HepG2 (cell line): Measurements from ENCODE around the gene CACNG4. TPM values are rescaled to one million over a fixed set of nuclear protein-coding genes. Genes with fewer than 3 reads are reported as not detected.

ENCODE experiments used
- ATAC-seq: fragments of 200-7000 bp; cut with Tn5 transposase; 3 replicates; pipeline ENCODE4 v1.9.1; 2020; ENCODE audit warnings: mild to moderate bottlenecking, moderate library complexity
- BruUV-seq: library from RNA; stranded (reverse); fragments of 400-500 nt; replicated peaks from 2 replicates; lab custom pipeline; 2021; lab: Mats Ljungman, UMichigan
- CTCF ChIA-PET: fragments of 300-600 bp; formaldehyde crosslinking; extraction: SDS; loops from one replicate; lab custom pipeline; 2021; ENCODE audit warnings: low total read pairs, inconsistent platforms, low intra/inter-chr PET ratio; lab: Yijun Ruan, JAX
- POLR2A ChIA-PET: fragments of 350-600 bp; sonication (Branson Sonifier 250); formaldehyde crosslinking; loops from one replicate; lab custom pipeline; 2020; ENCODE audit warnings: antibody characterized with exemption, inconsistent platforms; lab: Yijun Ruan, JAX
- DNase-seq: peaks from one replicate; pipeline ENCODE4 v3.0.0-alpha.2; 2015; ENCODE audit warnings: low spot score
- FAIRE-seq: peaks from 3 replicates; lab custom pipeline; 2011; peaks lifted over from hg19 to GRCh38; lab: Jason Lieb, UNC
- H2AFZ ChIP-seq: one replicate; pipeline ENCODE4 v1.6.1; 2011; ENCODE audit warnings: low read length, inconsistent platforms
- H3K27ac ChIP-seq: fragments of 300-600 bp; 3 replicates; pipeline ENCODE4 v1.8.0; 2011; ENCODE audit warnings: mixed run types, mild to moderate bottlenecking, mixed read lengths, low read length, inconsistent platforms; ENCODE audit not compliant: insufficient read depth; ENCODE audit errors: extremely low read length
- H3K27me3 ChIP-seq, 2 experiments: fragments of 200-600 bp in 1 of 2; 2 replicates in 1 of 2; 3 replicates in 1 of 2; pipeline versions ENCODE4 v1.6.0 to v1.8.0; 2011; ENCODE audit warnings: low read length in 2 of 2, mild to moderate bottlenecking in 2 of 2, moderate library complexity in 2 of 2, inconsistent platforms in 1 of 2; ENCODE audit not compliant: insufficient read depth in 2 of 2, control insufficient read depth in 1 of 2
- H3K36me3 ChIP-seq, 2 experiments: fragments of 200-600 bp in 1 of 2; replicated peaks in 1 of 2; 2 replicates in 1 of 2; 3 replicates in 1 of 2; pipeline versions ENCODE4 v1.5.1 to v1.8.0; 2011; ENCODE audit warnings: low read length in 2 of 2, inconsistent platforms in 1 of 2; ENCODE audit not compliant: insufficient read depth in 2 of 2, control insufficient read depth in 1 of 2
- H3K4me1 ChIP-seq: 2 replicates; pipeline ENCODE4 v1.5.1; 2012; ENCODE audit warnings: low read length, inconsistent platforms; ENCODE audit not compliant: insufficient read depth
- H3K4me2 ChIP-seq: 2 replicates; pipeline ENCODE4 v1.6.0; 2011; ENCODE audit warnings: low read depth, low read length, inconsistent platforms
- H3K4me3 ChIP-seq, 3 experiments: fragments of 200-600 bp in 1 of 3; sonication (generic), shearing (Covaris generic) in 1 of 3; replicated peaks in 1 of 3; 2 replicates each; pipeline ENCODE4 v1.5.1; 2011 to 2016; ENCODE audit warnings: low read length in 3 of 3, inconsistent platforms in 2 of 3, low read depth in 2 of 3, mild to moderate bottlenecking in 2 of 3, control low read depth in 1 of 3, mixed read lengths in 1 of 3; ENCODE audit not compliant: insufficient read depth in 1 of 3
- H3K79me2 ChIP-seq: one replicate; pipeline ENCODE4 v1.6.1; 2011; ENCODE audit warnings: low read length, inconsistent platforms; ENCODE audit not compliant: insufficient read depth
- H3K9ac ChIP-seq: 2 replicates; pipeline ENCODE4 v1.6.0; 2011; ENCODE audit warnings: mild to moderate bottlenecking, low read depth, low read length, inconsistent platforms; ENCODE audit not compliant: insufficient read depth
- H3K9me3 ChIP-seq: 2 replicates; pipeline ENCODE4 v1.5.1; 2012; ENCODE audit warnings: mild to moderate bottlenecking, low read length
- H4K20me1 ChIP-seq: 2 replicates; pipeline ENCODE4 v1.6.0; 2011; ENCODE audit warnings: inconsistent platforms, mild to moderate bottlenecking, low read length, moderate library complexity; ENCODE audit not compliant: insufficient read depth
- IRF2 ChIP-seq: IDR thresholded peaks from 2 replicates; pipeline ENCODE4 v1.6.1; 2018; ENCODE audit warnings: missing genetic modification reagents, missing compliant biosample characterization
- ZNF768 ChIP-seq: sonication (generic); formaldehyde crosslinking; IDR thresholded peaks from 2 replicates; pipeline ENCODE4 v1.4.0; 2020; ENCODE audit warnings: missing genetic modification reagents
- WGBS: methylation state at CpG from one replicate; pipeline ENCODE4 v1.1.6; 2017; ENCODE audit warnings: low lambda C conversion rate; 5-methylcytosine and 5-hydroxymethylcytosine counted together
- in situ Hi-C: cut with HindIII; loops from 2 replicates; pipeline ENCODE4 v1.10.0; 2017; ENCODE audit warnings: low pct_unique_long_range_greater_than_20kb; ENCODE audit not compliant: extremely low pct_ligation_motif_present
- intact Hi-C: fragments of 100-400 bp; cut with micrococcal nuclease; formaldehyde crosslinking; loops from one replicate; pipeline ENCODE4 v1.10.0; 2022; ENCODE audit not compliant: unreplicated experiment
- polyA plus RNA-seq, 8 experiments: library from polyadenylated mRNA; depleted of rRNA in 3 of 8; stranded (reverse) in 7 of 8; unstranded in 1 of 8; fragments of >200 nt; fragmentation: Illumina TruSeq in 4 of 8; extraction: Trizol in 4 of 8; gene quantifications; 2 replicates each; pipeline versions ENCODE4 v1.2.1 to v1.2.3, GENCODE V29; 2011 to 2016; ENCODE audit warnings: low read depth in 4 of 8, missing spikeins in 1 of 8, mixed read lengths in 1 of 8; ENCODE audit not compliant: insufficient read depth in 1 of 8
- total RNA-seq, 5 experiments: library from RNA; depleted of rRNA; stranded (reverse); fragments of >200 nt; fragmentation: Illumina TruSeq; extraction: Trizol; gene quantifications; 2 replicates each; pipeline ENCODE4 v1.2.3, GENCODE V29; 2016; ENCODE audit warnings: low read depth in 1 of 5
- TF ChIP-seq, protein P1 (sequence below): sonication (generic); formaldehyde crosslinking; IDR thresholded peaks from 2 replicates; pipeline ENCODE4 v1.5.0; 2020; ENCODE audit warnings: mild to moderate bottlenecking, missing genetic modification reagents, borderline replicate concordance

CACNG4 gene
- total and polyA plus RNA-seq, 2 of the 13 experiments (the other 11 are each of a cell fraction or from before 2014, with no cell fraction given) = 0.09 TPM

DNA sequence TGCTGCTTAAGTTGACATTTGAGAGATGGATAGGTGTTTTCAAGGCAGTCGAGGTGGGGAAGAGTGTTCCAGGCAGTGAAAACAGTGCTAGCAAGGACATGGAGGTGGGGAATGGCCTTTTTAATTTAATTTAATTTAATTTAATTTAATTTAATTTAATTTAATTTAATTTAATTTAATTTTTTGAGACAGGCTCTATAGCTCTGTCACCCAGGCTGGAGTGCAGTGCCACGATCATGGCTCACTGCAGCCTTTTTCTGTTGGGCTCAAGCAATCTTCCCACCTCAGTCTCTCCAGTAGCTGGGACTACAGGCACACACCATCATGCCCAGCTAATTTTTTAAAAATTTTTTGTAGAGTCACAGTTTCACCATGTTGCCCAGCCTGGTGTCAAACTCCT lies 32.2 kb upstream of the CACNG4 start (continued):
- TF ChIP-seq, protein P1, sequence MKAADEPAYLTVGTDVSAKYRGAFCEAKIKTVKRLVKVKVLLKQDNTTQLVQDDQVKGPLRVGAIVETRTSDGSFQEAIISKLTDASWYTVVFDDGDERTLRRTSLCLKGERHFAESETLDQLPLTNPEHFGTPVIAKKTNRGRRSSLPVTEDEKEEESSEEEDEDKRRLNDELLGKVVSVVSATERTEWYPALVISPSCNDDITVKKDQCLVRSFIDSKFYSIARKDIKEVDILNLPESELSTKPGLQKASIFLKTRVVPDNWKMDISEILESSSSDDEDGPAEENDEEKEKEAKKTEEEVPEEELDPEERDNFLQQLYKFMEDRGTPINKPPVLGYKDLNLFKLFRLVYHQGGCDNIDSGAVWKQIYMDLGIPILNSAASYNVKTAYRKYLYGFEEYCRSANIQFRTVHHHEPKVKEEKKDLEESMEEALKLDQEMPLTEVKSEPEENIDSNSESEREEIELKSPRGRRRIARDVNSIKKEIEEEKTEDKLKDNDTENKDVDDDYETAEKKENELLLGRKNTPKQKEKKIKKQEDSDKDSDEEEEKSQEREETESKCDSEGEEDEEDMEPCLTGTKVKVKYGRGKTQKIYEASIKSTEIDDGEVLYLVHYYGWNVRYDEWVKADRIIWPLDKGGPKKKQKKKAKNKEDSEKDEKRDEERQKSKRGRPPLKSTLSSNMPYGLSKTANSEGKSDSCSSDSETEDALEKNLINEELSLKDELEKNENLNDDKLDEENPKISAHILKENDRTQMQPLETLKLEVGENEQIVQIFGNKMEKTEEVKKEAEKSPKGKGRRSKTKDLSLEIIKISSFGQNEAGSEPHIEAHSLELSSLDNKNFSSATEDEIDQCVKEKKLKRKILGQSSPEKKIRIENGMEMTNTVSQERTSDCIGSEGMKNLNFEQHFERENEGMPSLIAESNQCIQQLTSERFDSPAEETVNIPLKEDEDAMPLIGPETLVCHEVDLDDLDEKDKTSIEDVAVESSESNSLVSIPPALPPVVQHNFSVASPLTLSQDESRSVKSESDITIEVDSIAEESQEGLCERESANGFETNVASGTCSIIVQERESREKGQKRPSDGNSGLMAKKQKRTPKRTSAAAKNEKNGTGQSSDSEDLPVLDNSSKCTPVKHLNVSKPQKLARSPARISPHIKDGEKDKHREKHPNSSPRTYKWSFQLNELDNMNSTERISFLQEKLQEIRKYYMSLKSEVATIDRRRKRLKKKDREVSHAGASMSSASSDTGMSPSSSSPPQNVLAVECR (CRISPR knock-in tag) = no peak

DNA sequence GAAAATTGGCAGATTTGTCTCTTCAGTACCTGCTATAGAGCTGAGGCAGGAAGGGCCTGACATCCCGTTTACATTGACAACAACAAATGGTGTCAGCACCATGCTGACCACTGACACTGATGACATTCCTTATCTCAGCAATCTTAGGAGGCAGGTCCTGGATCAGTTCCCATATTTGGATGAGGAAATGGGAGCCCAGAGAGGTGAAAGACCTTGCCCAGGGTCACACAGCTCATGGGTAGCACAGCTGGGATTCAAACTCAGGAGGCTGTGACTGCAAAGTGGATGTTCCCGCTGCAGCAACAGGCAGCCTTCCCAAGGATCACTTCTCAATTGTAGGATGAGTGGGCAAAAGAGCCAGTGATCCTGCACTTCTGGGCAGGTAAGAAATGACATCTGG lies 30.5 kb upstream of the CACNG4 start:
- TF ChIP-seq IRF2 = no peak
- peak; percentile 88 for TF ChIP-seq ZNF768 (CRISPR knock-in tag)
- no peak overlapping the region for H3K27ac ChIP-seq
- DNase-seq (no peak), ATAC-seq (no peak), FAIRE-seq (no peak)
- CTCF ChIA-PET = no interaction called here
- no peak overlapping the region for H3K4me3 ChIP-seq
- H3K4me1 ChIP-seq = no peaks in the 10 kb centered on the region
- H4K20me1 ChIP-seq = no peaks in the 10 kb centered on the region; the same call in 1 of the 2 replicates
- H3K36me3 ChIP-seq = no peaks in the 10 kb centered on the region
- in situ Hi-C loops = no loop called here
- no peak overlapping the region for H3K4me2 ChIP-seq
- POLR2A ChIA-PET = no interaction called here
- no peaks in the 10 kb centered on the region for H3K9me3 ChIP-seq
- no TSS peak for BruUV-seq
- 17% methylated on average over 2 of the region's 2 CpGs for WGBS
- no peaks in the 10 kb centered on the region for H3K79me2 ChIP-seq
- H3K27me3 ChIP-seq = peaks cover 8 to 19% of the 10 kb centered on the region in 2 experiments; a peak in 3 of 5 replicates
- intact Hi-C loops = no loop called here
- H2AFZ ChIP-seq = no peak overlapping the region
- H3K9ac ChIP-seq = no peak overlapping the region
